A673 (cell line): ENCODE results near the gene SLX4. TPM values are rescaled to one million over a fixed set of nuclear protein-coding genes. Genes with fewer than 3 reads are reported as not detected.
A peak's percentile ranks its signal among the peaks of the same experiment; 100 is the strongest.

Source experiments
- BruUV-seq: library from RNA; stranded (reverse); fragments of 400-500 nt; replicated peaks from 2 replicates; lab custom pipeline; 2021; lab: Mats Ljungman, UMichigan
- CTCF ChIA-PET: fragments of 300-600 bp; sonication (Branson Sonifier 250); formaldehyde crosslinking; loops from one replicate; lab custom pipeline; 2022; ENCODE audit warnings: antibody characterized with exemption; lab: Charles Lee
- POLR2A ChIA-PET: fragments of 300-600 bp; sonication (Branson Sonifier 250); formaldehyde crosslinking; loops from one replicate; lab custom pipeline; 2022; ENCODE audit warnings: antibody characterized with exemption; ENCODE audit not compliant: low non-redundant PET; lab: Charles Lee
- DNase-seq: peaks from one replicate; pipeline ENCODE4 v3.0.0-alpha.2; 2015; ENCODE audit warnings: low spot score
- H3K27ac ChIP-seq: fragments of 200-600 bp; sonication (generic); 2 replicates; pipeline ENCODE4 v1.5.1; 2016; ENCODE audit warnings: mixed run types, low read depth, mild to moderate bottlenecking, mixed read lengths, antibody characterized with exemption, low read length; ENCODE audit not compliant: poor library complexity, severe bottlenecking
- H3K27me3 ChIP-seq: fragments of 200-600 bp; sonication (generic); replicated peaks from 2 replicates; pipeline ENCODE4 v1.6.1; 2017; ENCODE audit warnings: mixed run types, low read depth, mild to moderate bottlenecking, mixed read lengths, antibody characterized with exemption, low read length; ENCODE audit not compliant: insufficient read depth, poor library complexity
- H3K36me3 ChIP-seq: fragments of 200-600 bp; sonication (generic); 2 replicates; pipeline ENCODE4 v1.6.1; 2016; ENCODE audit warnings: mixed run types, mild to moderate bottlenecking, mixed read lengths, antibody characterized with exemption, low read length; ENCODE audit not compliant: insufficient read depth, poor library complexity, severe bottlenecking
- H3K4me1 ChIP-seq: fragments of 200-600 bp; sonication (generic); 2 replicates; pipeline ENCODE4 v1.6.1; 2017; ENCODE audit warnings: mixed run types, mild to moderate bottlenecking, mixed read lengths, antibody characterized with exemption, low read length; ENCODE audit not compliant: insufficient read depth, poor library complexity, severe bottlenecking
- H3K4me3 ChIP-seq: fragments of 200-600 bp; sonication (generic); 2 replicates; pipeline ENCODE4 v1.5.1; 2016; ENCODE audit warnings: low read depth, mixed run types, mild to moderate bottlenecking, mixed read lengths, low read length; ENCODE audit not compliant: poor library complexity, severe bottlenecking
- H3K9me3 ChIP-seq: fragments of 200-600 bp; sonication (generic); 2 replicates; pipeline ENCODE4 v1.6.1; 2016; ENCODE audit warnings: mixed run types, low read depth, mild to moderate bottlenecking, mixed read lengths, antibody characterized with exemption, low read length; ENCODE audit not compliant: poor library complexity, severe bottlenecking
- EZH2 ChIP-seq: fragments of 200-600 bp; sonication (generic); IDR thresholded peaks from 2 replicates; pipeline ENCODE4 v1.6.1; 2017; ENCODE audit warnings: borderline replicate concordance, low read depth, mild to moderate bottlenecking, mixed read lengths, antibody characterized with exemption, low read length; ENCODE audit not compliant: poor library complexity, severe bottlenecking
- intact Hi-C: fragments of 100-400 bp; cut with micrococcal nuclease; formaldehyde crosslinking; loops from one replicate; pipeline ENCODE4 v1.10.0; 2022; ENCODE audit not compliant: unreplicated experiment
- total RNA-seq: library from RNA; stranded (reverse); gene quantifications from 2 replicates; pipeline ENCODE4 v1.2.3, GENCODE V29; 2021
- TF ChIP-seq, protein P1 (sequence below): fragments of 300-800, 200-600 bp; sonication (generic); conservative IDR thresholded peaks from 2 replicates; pipeline ENCODE4 v1.5.1; 2017; ENCODE audit warnings: low read depth, mild to moderate bottlenecking, antibody characterized with exemption, low read length, moderate library complexity, mixed read lengths

SLX4 gene
- total RNA-seq, 1 experiment from 2014 or later, result 15.1 TPM

DNA sequence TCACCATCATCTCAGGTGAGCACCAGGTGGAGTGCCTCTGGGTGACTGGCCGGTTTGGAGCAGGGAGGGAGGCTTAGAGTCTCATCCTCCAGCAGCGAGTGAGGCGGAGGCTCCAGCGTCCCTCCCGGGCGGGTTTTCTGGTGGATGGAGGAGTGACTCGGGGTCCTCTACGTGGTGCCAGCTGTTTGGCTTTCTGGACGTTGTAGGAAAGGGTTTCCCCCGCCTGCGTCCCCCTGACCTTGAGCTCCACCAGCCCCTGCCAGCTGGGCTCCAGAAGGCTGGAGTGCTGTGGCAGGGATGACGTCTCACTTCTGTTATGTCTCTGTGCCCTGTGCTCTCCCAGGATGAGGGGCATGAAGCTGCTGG is 43.6 kb upstream of the SLX4 start:
- CTCF ChIA-PET, result no interaction called here
- POLR2A ChIA-PET, result no interaction called here
- TF ChIP-seq, protein P1, sequence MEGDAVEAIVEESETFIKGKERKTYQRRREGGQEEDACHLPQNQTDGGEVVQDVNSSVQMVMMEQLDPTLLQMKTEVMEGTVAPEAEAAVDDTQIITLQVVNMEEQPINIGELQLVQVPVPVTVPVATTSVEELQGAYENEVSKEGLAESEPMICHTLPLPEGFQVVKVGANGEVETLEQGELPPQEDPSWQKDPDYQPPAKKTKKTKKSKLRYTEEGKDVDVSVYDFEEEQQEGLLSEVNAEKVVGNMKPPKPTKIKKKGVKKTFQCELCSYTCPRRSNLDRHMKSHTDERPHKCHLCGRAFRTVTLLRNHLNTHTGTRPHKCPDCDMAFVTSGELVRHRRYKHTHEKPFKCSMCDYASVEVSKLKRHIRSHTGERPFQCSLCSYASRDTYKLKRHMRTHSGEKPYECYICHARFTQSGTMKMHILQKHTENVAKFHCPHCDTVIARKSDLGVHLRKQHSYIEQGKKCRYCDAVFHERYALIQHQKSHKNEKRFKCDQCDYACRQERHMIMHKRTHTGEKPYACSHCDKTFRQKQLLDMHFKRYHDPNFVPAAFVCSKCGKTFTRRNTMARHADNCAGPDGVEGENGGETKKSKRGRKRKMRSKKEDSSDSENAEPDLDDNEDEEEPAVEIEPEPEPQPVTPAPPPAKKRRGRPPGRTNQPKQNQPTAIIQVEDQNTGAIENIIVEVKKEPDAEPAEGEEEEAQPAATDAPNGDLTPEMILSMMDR, result no peak
- no peak for TF ChIP-seq EZH2

DNA sequence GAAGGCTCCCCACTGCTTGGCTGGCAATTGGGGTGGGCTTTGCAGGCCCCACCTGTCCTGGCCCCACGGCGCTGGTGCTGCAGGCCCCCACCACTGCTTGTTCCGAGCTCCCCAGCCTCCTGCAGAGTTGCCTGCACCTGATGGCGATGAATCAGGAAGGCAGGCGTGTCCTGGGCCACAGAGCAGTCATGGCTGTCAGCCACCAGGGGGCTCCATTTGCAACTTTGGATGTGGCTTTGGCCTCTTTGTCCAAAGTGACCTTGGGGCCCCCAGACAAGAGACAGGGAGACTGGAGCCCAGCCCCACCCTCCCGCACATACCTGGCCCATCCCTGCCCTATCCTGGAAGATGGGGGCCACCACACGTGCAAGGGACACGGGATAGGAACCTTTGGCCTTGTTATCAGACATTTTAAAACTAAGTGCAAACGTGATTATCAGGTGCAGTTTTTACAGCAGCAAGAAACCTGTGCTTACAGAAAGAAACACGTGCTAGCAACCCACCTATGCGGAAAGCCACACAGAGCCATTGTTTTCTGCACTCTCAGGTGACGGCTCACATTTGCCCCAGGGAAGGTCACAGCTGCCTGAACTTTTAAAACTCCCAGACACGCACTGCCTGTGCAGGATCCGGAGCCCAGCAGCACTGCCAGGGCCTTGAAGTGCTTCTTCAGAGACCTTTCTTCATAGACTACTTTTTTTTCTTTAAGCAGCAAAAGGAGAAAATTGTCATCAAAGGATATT is 43.0 kb upstream of the SLX4 start, which contains the start of gene DNASE1:
TSS of gene DNASE1 (plus strand) at position 443 of the 743 bp plus-strand sequence. CDS start 683 bp downstream, outside the sequence.
- TF ChIP-seq EZH2, result no peak
- TF ChIP-seq, protein P1, result peak; percentile 84
- POLR2A ChIA-PET, result no interaction called here
- H3K9me3 ChIP-seq, result no peaks in the 10 kb centered on the region
- intact Hi-C loops, result no loop called here
- peaks cover 64% of the 10 kb centered on the region for H3K36me3 ChIP-seq
- H3K4me3 ChIP-seq, result no peak within 1 kb of the TSS
- no TSS peak for BruUV-seq
- CTCF ChIA-PET, result interaction anchor here (0.6 kb wide), 1 partner anchor 88 kb away, joined by 3 read pairs; no protein-coding TSS in a partner anchor
- DNase-seq, result peak; percentile 70
- no peaks in the 10 kb centered on the region for H3K4me1 ChIP-seq
- no peaks in the 10 kb centered on the region for H3K27me3 ChIP-seq
- H3K27ac ChIP-seq, result peak within 1 kb of the TSS; percentile 14

More for the DNA sequence above, 43.6 kb upstream of the SLX4 start:
- Histone ChIP-seq H3K4me3 (no peak overlapping the region), H3K27me3 (no peaks in the 10 kb centered on the region), H3K4me1 (no peaks in the 10 kb centered on the region), H3K36me3 (peaks cover 66% of the 10 kb centered on the region), H3K27ac (peak overlapping the region; percentile 14), H3K9me3 (no peaks in the 10 kb centered on the region)
- no peak for DNase-seq
- BruUV-seq, result no TSS peak
- intact Hi-C loops, result no loop called here

DNA sequence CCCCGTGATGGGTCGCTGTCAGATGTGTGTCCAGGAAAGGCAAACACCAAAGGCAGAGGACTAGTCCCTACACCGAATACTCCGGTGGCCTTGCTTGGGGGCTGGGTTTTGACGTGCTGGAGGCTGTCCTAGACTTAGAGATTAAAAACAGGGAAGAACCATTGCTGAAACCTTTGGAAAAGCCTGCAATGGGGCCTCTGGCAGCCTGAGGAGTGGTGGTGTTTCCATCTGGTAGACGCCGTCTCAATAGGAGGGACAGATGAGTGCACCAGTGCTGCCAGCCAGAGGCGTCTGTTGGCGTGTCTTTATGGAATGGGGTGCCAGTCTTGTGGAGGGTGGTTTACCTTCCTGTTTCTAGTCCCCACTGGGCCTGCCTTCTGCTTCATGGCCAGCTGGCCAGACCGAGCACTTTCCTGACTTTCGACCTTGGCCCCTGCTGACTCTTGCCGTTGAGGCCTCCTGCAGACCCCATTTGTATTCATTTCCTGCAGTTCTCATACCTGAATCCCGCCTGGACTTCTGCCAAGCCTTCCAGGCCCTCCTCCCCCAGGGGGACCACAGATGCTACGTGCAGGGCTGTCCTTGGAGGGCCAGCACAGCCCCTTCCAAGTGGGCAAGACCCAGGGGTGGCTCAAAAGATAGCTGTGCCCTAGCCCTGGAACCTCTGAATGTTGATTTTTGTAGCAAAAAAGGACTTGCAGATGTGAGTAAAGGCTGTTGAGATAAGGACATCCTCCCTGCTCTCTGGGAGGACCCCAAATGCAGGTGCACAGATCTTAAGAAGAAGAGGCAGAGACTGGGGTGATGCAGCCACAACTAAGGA is 41.2 kb upstream of the SLX4 start:
- H3K27ac ChIP-seq, result no peak overlapping the region
- peaks cover 45% of the 10 kb centered on the region for H3K36me3 ChIP-seq
- TF ChIP-seq, protein P1, result no peak
- no peak for TF ChIP-seq EZH2
- BruUV-seq, result no TSS peak
- H3K4me3 ChIP-seq, result no peak overlapping the region
- H3K27me3 ChIP-seq, result no peaks in the 10 kb centered on the region
- H3K9me3 ChIP-seq, result no peaks in the 10 kb centered on the region
- no peak for DNase-seq
- no peaks in the 10 kb centered on the region for H3K4me1 ChIP-seq
- ChIA-PET CTCF (no interaction called here), POLR2A (no interaction called here)
- intact Hi-C loops, result no loop called here
